Spleen (tissue), 11 donors: ENCODE measurements around the gene XPR1. TPM values are rescaled to one million over a fixed set of nuclear protein-coding genes. Genes with fewer than 3 reads are reported as not detected.

ENCODE experiments used
- DNase-seq: peaks from one replicate; pipeline ENCODE4 v3.0.0-alpha.2; 2020
- H3K27ac ChIP-seq, 8 donors: fragments of 200-600 bp; sonication (generic) in 7 of 8; 1 replicate in 4 of 8; 2 replicates in 4 of 8; pipeline versions ENCODE4 v1.5.0 to v1.8.0; 2016 to 2021; ENCODE audit warnings: inconsistent platforms in 4 of 8, mild to moderate bottlenecking in 4 of 8, moderate library complexity in 1 of 8
- H3K27me3 ChIP-seq, 7 donors: fragments of 200-600 bp; sonication (generic) in 6 of 7; replicated peaks in 1 of 7; 1 replicate in 4 of 7; 2 replicates in 3 of 7; pipeline versions ENCODE4 v1.5.0 to v1.8.0; 2016 to 2021; ENCODE audit warnings: inconsistent platforms in 3 of 7, mild to moderate bottlenecking in 1 of 7
- H3K36me3 ChIP-seq, 6 donors: fragments of 200-600 bp; sonication (generic) in 5 of 6; 1 replicate in 4 of 6; 2 replicates in 2 of 6; pipeline versions ENCODE4 v1.5.0 to v1.8.0; 2016 to 2021; ENCODE audit warnings: inconsistent platforms in 2 of 6
- H3K4me1 ChIP-seq, 6 donors: fragments of 200-600 bp; sonication (generic) in 5 of 6; 1 replicate in 3 of 6; 2 replicates in 3 of 6; pipeline versions ENCODE4 v1.5.0 to v1.8.0; 2016 to 2021; ENCODE audit warnings: inconsistent platforms in 3 of 6
- H3K4me3 ChIP-seq, 8 donors: fragments of 200-600 bp; sonication (generic) in 7 of 8; 1 replicate in 4 of 8; 2 replicates in 4 of 8; pipeline versions ENCODE4 v1.5.0 to v1.8.0; 2016 to 2021; ENCODE audit warnings: inconsistent platforms in 4 of 8, mild to moderate bottlenecking in 4 of 8, moderate library complexity in 2 of 8
- H3K9me3 ChIP-seq, 8 donors: fragments of 200-600 bp; sonication (generic) in 7 of 8; 1 replicate in 4 of 8; 2 replicates in 4 of 8; pipeline versions ENCODE4 v1.5.0 to v1.8.0; 2016 to 2021; ENCODE audit warnings: inconsistent platforms in 4 of 8
- CTCF ChIP-seq, 11 experiments: fragments of 200-600 bp in 7 of 11; fragments of 450-650 bp in 4 of 11; sonication (generic) in 4 of 11; IDR thresholded peaks in 8 of 11; conservative IDR thresholded peaks in 3 of 11; 1 replicate in 7 of 11; 2 replicates in 4 of 11; pipeline versions ENCODE4 v1.4.0 to v1.8.0; 2016 to 2021; ENCODE audit warnings: antibody characterized with exemption in 11 of 11, inconsistent platforms in 4 of 11, mild to moderate bottlenecking in 1 of 11
- POLR2A ChIP-seq, 3 donors: fragments of 450-650 bp; IDR thresholded peaks; one replicate each; pipeline ENCODE4 v1.5.1; 2017; ENCODE audit warnings: antibody characterized with exemption in 3 of 3, mild to moderate bottlenecking in 1 of 3
- POLR2AphosphoS5 ChIP-seq, 3 donors: sonication (generic); formaldehyde crosslinking; IDR thresholded peaks; one replicate each; pipeline ENCODE4 v1.5.1; 2017; ENCODE audit warnings: antibody characterized with exemption in 3 of 3
- WGBS, 5 donors: extraction: QIAGEN DNeasy Blood & Tissue Kit in 3 of 5; methylation state at CpG; one replicate each; pipeline versions ENCODE4 v1.1.5 to v1.1.7; 2013 to 2018; 5-methylcytosine and 5-hydroxymethylcytosine counted together
- intact Hi-C: fragments of 100-400 bp; cut with DNase I; formaldehyde crosslinking; loops from one replicate; pipeline ENCODE4 v1.15.0; 2023; ENCODE audit warnings: low total_unique reads
- polyA plus RNA-seq, 3 donors: library from polyadenylated mRNA; stranded (reverse); fragments of 200-250 nt; gene quantifications; one replicate each; pipeline ENCODE4 v1.2.1, GENCODE V29; 2013
- total RNA-seq, 7 donors: library from RNA; depleted of rRNA in 3 of 7; stranded (reverse); fragments of >200 nt in 3 of 7; fragmentation: NEBNext Ultra II Directional in 4 of 7; extraction: Animal tissue kit (Norgen Biotek cat#: 25700) in 4 of 7; gene quantifications; one replicate each; pipeline versions ENCODE4 v1.1.0 to v1.2.1, GENCODE V29; 2016 to 2021
- donor health status: healthy with polysubstance abuse.
- donor health status: DM: no; HTN: no; CAD: no; lungs with moderate emphysema.
- donor health status: DM: no; HTN: no; CAD: no.
- donor health status: Bipolar disorder and iron deficiency.
- donor health status: healthy.
- donor health status: DM: no; HTN: no; CAD: no.
- donor health status: DM: yes; HTN: yes; CAD: no.

The XPR1 gene
- total and polyA plus RNA-seq, 10 donors, result 2.3 to 26.8 (median 18.1) TPM

DNA sequence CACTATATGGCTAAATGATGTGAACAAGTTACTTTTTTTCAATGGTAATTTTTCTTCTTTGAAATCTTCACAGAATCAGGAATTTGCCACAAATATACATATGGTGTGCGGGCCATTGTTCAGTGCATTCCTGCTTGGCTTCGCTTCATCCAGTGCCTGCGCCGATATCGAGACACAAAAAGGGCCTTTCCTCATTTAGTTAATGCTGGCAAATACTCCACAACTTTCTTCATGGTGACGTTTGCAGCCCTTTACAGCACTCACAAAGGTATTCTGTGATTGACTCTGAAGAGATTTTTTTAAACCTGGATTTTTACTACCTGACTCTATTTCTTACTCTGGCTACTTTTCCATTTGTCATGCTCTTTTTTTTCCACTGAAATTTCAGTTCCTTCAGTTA is 204.6 kb downstream of the XPR1 start:
- WGBS, 5 donors, result 96 to 98% (median 97%) methylated on average over 6 of the region's 6 CpGs
- Histone ChIP-seq H3K27ac (no peak overlapping the region), H3K4me3 (no peak overlapping the region), H3K9me3 (peaks cover 3 to 31% (median 27%) of the 10 kb centered on the region in 8 donors), H3K27me3 (no peaks in the 10 kb centered on the region), H3K36me3 (peaks cover 0 to 79% (median 11%) of the 10 kb centered on the region in 6 donors), H3K4me1 (no peaks in the 10 kb centered on the region)
- TF ChIP-seq CTCF (IDR thresholded peaks at IDR 0.05 in 8 of 11, conservative IDR thresholded peaks at IDR 0.05 in 3 of 11) (no peak), POLR2AphosphoS5 (IDR thresholded peaks at IDR 0.05) (no peak), POLR2A (IDR thresholded peaks at IDR 0.05) (no peak)
- intact Hi-C loops, result no loop called here
- no peak for DNase-seq

- Histone ChIP-seq H3K27ac (no peak overlapping the region), H3K9me3 (peaks cover 3 to 25% (median 21%) of the 10 kb centered on the region in 8 donors), H3K27me3 (no peaks in the 10 kb centered on the region), H3K4me3 (no peak overlapping the region), H3K4me1 (no peaks in the 10 kb centered on the region), H3K36me3 (peaks cover 0 to 74% (median 11%) of the 10 kb centered on the region in 6 donors)
- intact Hi-C loops, result no loop called here
- WGBS, 5 donors, result 67 to 87% (median 82%) methylated on average over 3 of the region's 3 CpGs
- TF ChIP-seq POLR2AphosphoS5 (IDR thresholded peaks at IDR 0.05), result no peak
- no peak for TF ChIP-seq CTCF (IDR thresholded peaks at IDR 0.05 in 8 of 11, conservative IDR thresholded peaks at IDR 0.05 in 3 of 11)
- TF ChIP-seq POLR2A (IDR thresholded peaks at IDR 0.05), result no peak
- DNase-seq, result no peak
Observed at GRCh38 chr1:180837020-180837419, 205.2 kb downstream of the XPR1 start.

- H3K27me3 ChIP-seq, result no peaks in the 10 kb centered on the region
- H3K27ac ChIP-seq, result no peak overlapping the region
- peaks cover 0 to 59% (median 11%) of the 10 kb centered on the region in 6 donors for H3K36me3 ChIP-seq
- intact Hi-C loops, result no loop called here
- H3K4me1 ChIP-seq, result no peaks in the 10 kb centered on the region
- WGBS, 5 donors, result 94 to 99% (median 96%) methylated on average over 3 of the region's 3 CpGs
- H3K9me3 ChIP-seq, result peaks cover 0 to 10% (median 6%) of the 10 kb centered on the region in 8 donors
- no peak for DNase-seq
- H3K4me3 ChIP-seq, result no peak overlapping the region
- no peak for TF ChIP-seq POLR2AphosphoS5 (IDR thresholded peaks at IDR 0.05)
- TF ChIP-seq CTCF (IDR thresholded peaks at IDR 0.05 in 8 of 11, conservative IDR thresholded peaks at IDR 0.05 in 3 of 11), result no peak
- no peak for TF ChIP-seq POLR2A (IDR thresholded peaks at IDR 0.05)
Observed at GRCh38 chr1:180838535-180838934, 206.7 kb downstream of the XPR1 start.

- no peak for DNase-seq
- Histone ChIP-seq H3K4me3 (no peak overlapping the region), H3K4me1 (no peaks in the 10 kb centered on the region), H3K27me3 (no peaks in the 10 kb centered on the region), H3K27ac (no peak overlapping the region), H3K36me3 (peaks cover 0 to 48% (median 9%) of the 10 kb centered on the region in 6 donors), H3K9me3 (peaks cover 0 to 4% (median 0%) of the 10 kb centered on the region in 8 donors)
- TF ChIP-seq POLR2AphosphoS5 (IDR thresholded peaks at IDR 0.05), result no peak
- TF ChIP-seq POLR2A (IDR thresholded peaks at IDR 0.05), result no peak
- no peak for TF ChIP-seq CTCF (IDR thresholded peaks at IDR 0.05 in 8 of 11, conservative IDR thresholded peaks at IDR 0.05 in 3 of 11)
- intact Hi-C loops, result no loop called here
- WGBS, 5 donors, result 85 to 95% (median 89%) methylated on average over 4 of the region's 4 CpGs
Observed at GRCh38 chr1:180839547-180839946, 207.7 kb downstream of the XPR1 start.
